ENCODE data around the gene DUT. TPM values are rescaled to one million over a fixed set of nuclear protein-coding genes. Genes with fewer than 3 reads are reported as not detected.
A peak's percentile ranks its signal among the peaks of the same experiment; 100 is the strongest.

Gene DUT
- total and polyA plus RNA-seq, 9 of the 15 experiments (the other 6 are each of a cell fraction or from before 2014, with no cell fraction given) = 13.9 to 235 (median 94.9) TPM

- TF ChIP-seq SRSF1 (IDR thresholded peaks at IDR 0.05; ENCODE audit: low read depth, low read length) (no peak), C11orf30 (IDR thresholded peaks at IDR 0.05; ENCODE audit: low read depth) (peak; percentile 66), MAFG (tag; conservative IDR thresholded peaks at IDR 0.05) (peak; percentile 68), MAFF (IDR thresholded peaks at IDR 0.05; ENCODE audit: low read length) (peak; percentile 74), ZNF316 (IDR thresholded peaks at IDR 0.05) (peak; percentile 85), CREB3L1 (IDR thresholded peaks at IDR 0.05; ENCODE audit: borderline replicate concordance, low read depth) (no peak), ZNF282 (CRISPR knock-in tag; IDR thresholded peaks at IDR 0.05) (no peak), FOXK1 (CRISPR knock-in tag; IDR thresholded peaks at IDR 0.05; ENCODE audit: borderline replicate concordance) (no peak), HMGXB4 (CRISPR knock-in tag; IDR thresholded peaks at IDR 0.05) (no peak), ZNF239 (CRISPR knock-in tag; IDR thresholded peaks at IDR 0.05) (peak; percentile 77), MAFK (IDR thresholded peaks at IDR 0.05; ENCODE audit: low read length) (peak; percentile 78), CBFB (CRISPR knock-in tag; IDR thresholded peaks at IDR 0.05) (no peak)
- H3K9ac ChIP-seq (ENCODE audit: insufficient read depth in 1 of 2, low read depth in 2 of 2, low read length in 2 of 2) = no peak overlapping the region
- no peaks in the 10 kb centered on the region for H4K20me1 ChIP-seq (replicated peaks; ENCODE audit: control insufficient read depth, insufficient read depth, low read length)
- no peak overlapping the region for H2AFZ ChIP-seq (ENCODE audit: low read depth, low read length)
- BruUV-seq (replicated peaks) = no TSS peak
- H3K4me1 ChIP-seq (replicated peaks in 1 of 2; ENCODE audit: control insufficient read depth in 2 of 2, insufficient read depth in 2 of 2, low read length in 2 of 2) = no peaks in the 10 kb centered on the region
- H3K79me2 ChIP-seq (ENCODE audit: control insufficient read depth, insufficient read depth, low read length) = no peaks in the 10 kb centered on the region
- FAIRE-seq (no peak), ATAC-seq (no peak), DNase-seq (ENCODE audit: extremely low read depth in 1 of 4, low spot score in 3 of 4) (no peak)
- H3K4me3 ChIP-seq = no peak overlapping the region
- no peaks in the 10 kb centered on the region for H3K36me3 ChIP-seq (ENCODE audit: control insufficient read depth, insufficient read depth, low read length)
- CTCF ChIA-PET (ENCODE audit: low intra/inter-chr PET ratio) = no interaction called here
- no peaks in the 10 kb centered on the region for H3K9me1 ChIP-seq (ENCODE audit: control insufficient read depth, insufficient read depth, low read length)
- H3K9me3 ChIP-seq (replicated peaks; ENCODE audit: control insufficient read depth, insufficient read depth, low read depth, low read length) = no peaks in the 10 kb centered on the region
- H3K27ac ChIP-seq (ENCODE audit: extremely low read depth, low read depth, low read length) = no peak overlapping the region
- intact Hi-C loops (cut with micrococcal nuclease) = no loop called here
- peaks cover 14 to 15% of the 10 kb centered on the region in 2 experiments for H3K27me3 ChIP-seq (ENCODE audit: control insufficient read depth in 2 of 2, insufficient read depth in 2 of 2, low read length in 2 of 2)
- H3K4me2 ChIP-seq (ENCODE audit: insufficient read depth, low read length) = no peak overlapping the region
- POLR2A ChIA-PET = no interaction called here
- in situ Hi-C loops (cut with MboI) = no loop called here
- WGBS (ENCODE audit: insufficient coverage, low coverage, missing lambda C conversion rate) = 31% methylated on average over 7 of the region's 7 CpGs
Observed at GRCh38 chr15:48323294-48323693, 7.9 kb upstream of the DUT start.

Data from K562 (cell line).